Inferior parietal cortex (tissue), 1 donor: ENCODE data around the gene PHLPP1.

Source experiments
- DNase-seq: peaks from one replicate; pipeline ENCODE4 v3.0.0-alpha.2; 2016; ENCODE audit errors: extremely low spot score

PHLPP1 gene

GRCh38 chr18:63003899-63004298 lies 288.6 kb downstream of the PHLPP1 start:
- DNase-seq: no peak

GRCh38 chr18:63004466-63005089 lies 289.2 kb downstream of the PHLPP1 start:
- DNase-seq: no peak

GRCh38 chr18:63005306-63005705 lies 290.0 kb downstream of the PHLPP1 start:
- no peak for DNase-seq

- no peak for DNase-seq
These were observed 291.9 kb downstream of the PHLPP1 start for GRCh38 chr18:63007231-63007630.

GRCh38 chr18:63016270-63016669 lies 300.9 kb downstream of the PHLPP1 start:
- DNase-seq: peak; percentile 81

- DNase-seq: no peak
These were observed 301.7 kb downstream of the PHLPP1 start for GRCh38 chr18:63017076-63017475.

- DNase-seq: no peak
These were observed 302.6 kb downstream of the PHLPP1 start for GRCh38 chr18:63017977-63018376.

GRCh38 chr18:63022429-63023022 lies 307.2 kb downstream of the PHLPP1 start:
- no peak for DNase-seq

- DNase-seq: peak; percentile 6
These were observed 310.1 kb downstream of the PHLPP1 start for GRCh38 chr18:63025251-63026090.

GRCh38 chr18:63028380-63028779 lies 313.0 kb downstream of the PHLPP1 start:
- DNase-seq: no peak
